Activated CD4-positive, CD25-positive, alpha-beta regulatory T cell treated with anti-CD3 and anti-CD28 coated beads, Interleukin-2, amount 50 U/mL, for 72 hours (primary cell): ENCODE results near the gene DOCK11.
"Not testable (repeated sequence)": the region's sequence is repeated elsewhere in the genome, so short reads cannot be mapped to it uniquely, and the experiment has no call there.

Experiments used
- DNase-seq: peaks from one replicate; pipeline ENCODE4 v3.0.0; 2021

DOCK11 gene

DNA sequence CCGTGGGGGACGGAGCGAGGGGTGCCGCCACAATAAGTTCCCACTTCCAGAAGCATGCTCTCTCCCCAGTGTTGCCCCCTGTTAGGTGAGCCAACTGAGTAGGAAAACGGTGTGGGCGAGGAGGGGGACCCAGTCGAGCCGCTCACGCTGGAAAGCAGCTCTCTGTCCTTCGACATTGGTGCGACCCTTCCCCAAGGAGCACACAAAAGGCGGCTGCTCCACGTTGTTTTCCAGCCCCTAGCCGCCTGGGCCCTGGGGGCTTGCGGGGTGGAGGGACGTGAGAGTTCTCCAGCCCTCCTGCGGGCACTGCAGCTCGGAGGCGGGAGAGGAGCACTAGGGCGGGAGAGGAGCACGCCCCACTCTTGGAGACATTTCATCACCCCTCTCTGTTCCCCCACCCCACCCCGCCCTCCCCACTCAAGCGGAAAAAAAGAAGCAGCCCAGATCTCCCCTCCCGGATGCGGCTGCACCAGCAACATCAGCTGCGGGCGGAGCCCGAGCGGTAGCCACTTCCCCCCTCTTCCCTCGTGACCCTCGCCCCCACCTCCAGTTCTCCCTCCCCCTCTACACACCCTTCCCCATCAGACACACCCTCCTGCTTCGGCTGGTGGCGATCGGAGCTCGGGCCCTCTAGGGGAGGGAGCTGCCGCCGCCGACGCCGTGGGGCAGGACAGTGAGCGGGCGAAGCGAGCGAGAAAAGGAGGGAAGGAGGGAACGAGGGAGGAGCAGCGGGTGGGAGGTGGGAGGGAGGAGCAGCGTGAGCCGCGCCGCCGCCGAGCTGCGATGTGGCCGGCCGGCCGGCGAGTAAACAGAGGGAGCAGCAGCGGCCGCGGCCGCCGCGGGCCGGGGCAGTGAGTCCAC, at the start of gene DOCK11:
TSS of gene DOCK11 (plus strand) at position 755 of the 861 bp plus-strand sequence. CDS start 157 bp downstream, outside the sequence.
- peak; percentile 74 for DNase-seq

DNA sequence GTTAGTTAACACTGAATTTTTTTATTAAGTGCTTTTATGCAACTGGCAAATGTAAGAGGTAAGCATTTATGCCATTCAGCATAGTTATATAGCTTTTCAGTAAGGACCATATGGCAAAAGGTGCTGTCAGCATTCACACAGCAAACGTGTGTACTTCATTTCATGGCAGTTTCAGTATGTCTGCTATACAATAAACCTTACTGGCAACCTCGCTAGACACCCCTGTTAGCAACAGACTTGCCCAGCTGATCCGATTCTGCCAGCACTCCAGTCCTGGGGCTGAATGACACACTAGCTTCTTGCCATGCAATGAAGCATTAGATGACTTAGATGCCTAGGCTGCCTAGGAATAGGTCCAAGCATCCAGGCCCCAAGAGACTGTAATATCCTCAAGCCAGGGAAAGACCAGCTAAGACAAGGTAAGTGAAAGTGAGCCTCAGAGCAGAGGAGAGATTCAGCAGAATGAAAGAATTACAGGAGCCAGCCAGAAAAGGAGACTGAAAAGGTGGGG, 47.3 kb upstream of the DOCK11 start:
- DNase-seq, result no peak

DNA sequence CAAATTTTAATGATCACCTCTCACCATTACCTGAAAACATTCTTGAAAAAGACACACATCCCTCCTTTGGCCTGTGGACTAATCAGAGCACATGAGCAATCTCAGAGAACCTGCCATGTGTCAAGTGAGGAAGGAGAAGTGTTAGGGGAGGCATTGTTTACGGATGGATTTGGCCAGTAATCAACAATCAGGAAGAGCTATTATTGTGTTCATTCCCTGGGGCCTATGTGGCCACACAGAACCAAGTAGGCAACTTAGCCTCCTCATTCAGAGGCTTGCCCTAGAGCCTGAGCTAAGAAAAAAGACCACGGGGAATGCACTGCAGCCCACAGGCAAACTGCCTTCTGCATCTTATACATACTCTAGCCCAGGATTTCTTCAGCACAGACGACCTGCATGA, 40.6 kb upstream of the DOCK11 start:
- no peak for DNase-seq

DNA sequence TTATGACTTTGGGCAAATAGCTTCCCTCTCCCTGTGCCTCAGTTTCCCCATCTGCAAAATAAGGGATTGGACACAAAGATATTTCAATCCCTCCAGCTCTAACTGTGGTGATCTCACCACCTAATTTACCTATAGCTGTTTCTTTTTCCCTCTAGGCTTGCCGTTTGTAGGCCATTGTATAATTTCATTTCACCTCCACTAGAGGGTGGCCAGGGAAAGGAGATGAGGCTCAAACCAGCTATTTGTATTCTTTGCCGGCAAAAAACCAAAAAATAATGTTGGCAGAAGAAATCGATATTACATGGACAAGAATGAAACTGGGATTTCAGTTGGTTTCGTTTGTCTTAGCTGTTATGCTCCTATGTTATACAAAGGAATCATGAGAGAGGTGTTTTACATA, 36.1 kb upstream of the DOCK11 start:
- DNase-seq, result no peak

GRCh38 chrX:118464501-118464900, 31.1 kb upstream of the DOCK11 start:
- DNase-seq, result no peak

DNA sequence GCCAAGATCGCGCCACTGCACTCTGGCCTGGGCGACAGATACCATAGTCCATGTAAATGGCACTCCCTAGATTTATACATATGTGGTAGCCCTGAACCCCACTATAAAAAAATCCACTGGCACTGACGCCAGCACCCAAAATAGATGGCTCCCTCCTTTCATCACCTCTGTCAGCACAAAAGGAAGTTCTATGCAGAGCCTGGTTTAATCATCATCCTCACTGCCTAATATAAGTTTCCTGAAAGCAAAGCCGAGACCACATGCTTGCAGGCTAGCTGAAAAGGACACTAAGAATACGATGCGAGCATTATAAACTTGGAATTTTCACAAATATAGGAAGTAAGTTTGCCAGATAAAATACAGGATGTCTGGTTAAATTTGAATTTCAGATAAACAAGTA, 27.5 kb upstream of the DOCK11 start:
- no peak for DNase-seq

DNA sequence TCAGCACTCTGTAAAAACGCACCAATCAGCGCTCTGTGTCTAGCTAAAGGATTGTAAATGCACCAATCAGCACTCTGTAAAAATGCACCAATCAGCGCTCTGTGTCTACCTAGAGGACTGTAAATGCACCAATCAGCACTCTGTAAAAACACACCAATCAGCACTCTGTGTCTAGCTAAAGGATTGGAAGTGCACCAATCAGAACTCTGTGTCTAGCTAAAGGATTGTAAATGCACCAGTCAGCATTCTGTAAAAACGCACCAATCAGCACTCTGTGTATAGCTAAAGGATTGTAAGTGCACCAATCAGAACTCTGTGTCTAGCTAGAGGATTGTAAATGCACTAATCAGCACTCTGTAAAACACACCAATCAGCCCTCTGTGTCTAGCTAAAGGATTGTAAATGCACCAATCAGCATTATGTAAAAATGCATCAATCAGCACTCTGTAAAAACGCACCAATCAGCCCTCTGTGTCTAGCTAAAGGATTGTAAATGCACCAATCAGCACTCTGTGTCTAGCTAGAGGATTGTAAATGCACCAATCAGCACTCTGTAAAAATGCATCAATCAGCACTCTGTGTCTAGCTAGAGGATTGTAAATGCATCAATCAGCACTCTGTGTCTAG, 24.8 kb upstream of the DOCK11 start:
- not testable (repeated sequence) for DNase-seq

- no peak for DNase-seq
Observed at GRCh38 chrX:118474586-118474985, 21.0 kb upstream of the DOCK11 start.

DNA sequence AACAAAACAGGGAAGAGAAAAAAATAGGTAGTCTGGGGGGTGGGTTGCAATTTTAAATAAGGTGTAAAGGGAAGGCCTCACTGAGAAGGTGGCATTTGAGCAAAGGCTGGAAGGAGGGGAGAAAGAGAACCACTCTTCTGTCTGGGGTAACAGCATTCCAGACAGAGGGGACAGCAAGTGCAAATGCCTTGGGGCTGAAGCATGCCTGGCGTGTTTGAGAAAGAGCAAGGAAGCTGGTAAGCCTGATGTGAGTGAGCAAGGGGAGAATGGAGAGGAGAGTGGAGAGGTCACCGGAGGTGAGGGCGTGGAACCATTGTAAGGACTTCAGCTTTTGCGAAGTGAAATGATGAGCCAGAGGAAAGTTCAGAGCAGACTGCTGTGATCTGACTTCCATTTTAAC, 19.7 kb upstream of the DOCK11 start:
- no peak for DNase-seq

DNA sequence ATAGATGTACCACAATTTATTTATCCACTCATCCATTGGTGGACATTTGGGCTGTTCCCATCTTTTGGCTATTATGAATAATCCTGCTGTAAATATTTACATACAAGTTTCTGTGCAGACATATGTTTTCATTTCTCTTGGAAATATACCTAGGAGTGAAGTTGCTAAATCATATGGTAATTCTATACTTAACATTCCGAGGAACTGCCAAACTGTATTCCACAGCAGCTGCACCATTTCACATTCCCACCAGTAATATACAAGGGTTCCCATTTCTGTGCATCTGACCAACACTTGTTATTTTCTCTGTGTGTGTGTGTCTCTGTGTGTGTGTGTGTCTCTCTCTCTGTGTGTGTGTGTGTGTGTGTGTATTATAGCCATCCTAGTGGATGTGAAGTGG, 15.4 kb upstream of the DOCK11 start:
- no peak for DNase-seq

- DNase-seq, result not testable (repeated sequence)
Observed at GRCh38 chrX:118482384-118482783, 13.2 kb upstream of the DOCK11 start.

DNA sequence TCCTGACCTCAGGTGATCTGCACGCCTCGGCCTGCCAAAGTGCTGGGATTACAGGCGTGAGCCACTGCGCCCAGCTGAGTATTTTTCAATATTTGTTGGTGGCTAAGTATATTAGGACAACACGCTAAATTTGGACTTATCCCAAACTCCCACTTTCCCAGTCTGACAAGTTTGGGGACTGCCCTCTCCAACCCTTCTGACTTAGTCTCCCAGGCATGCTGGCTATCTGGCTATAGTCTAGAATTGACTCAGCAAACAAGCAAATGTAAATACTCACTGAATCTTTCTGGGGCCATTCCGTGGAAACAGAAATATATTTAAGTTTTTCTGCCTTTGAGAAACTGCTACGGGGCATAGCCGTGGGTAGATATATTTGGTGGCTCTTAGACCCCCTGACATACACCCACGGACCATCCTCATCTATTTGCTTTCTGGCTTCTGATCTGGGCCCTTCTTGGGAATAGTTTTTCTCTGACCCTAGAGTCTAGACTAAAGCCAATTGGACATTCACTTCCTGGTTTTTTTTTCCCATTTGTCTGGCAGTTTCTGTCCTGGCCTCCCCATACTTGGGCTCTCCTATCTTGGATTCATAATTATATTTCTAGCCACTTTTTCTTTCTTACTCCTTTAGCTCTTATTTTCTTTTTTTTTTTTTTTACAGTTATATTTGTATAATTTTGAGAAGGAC, 11.3 kb upstream of the DOCK11 start:
- DNase-seq, result no peak

DNA sequence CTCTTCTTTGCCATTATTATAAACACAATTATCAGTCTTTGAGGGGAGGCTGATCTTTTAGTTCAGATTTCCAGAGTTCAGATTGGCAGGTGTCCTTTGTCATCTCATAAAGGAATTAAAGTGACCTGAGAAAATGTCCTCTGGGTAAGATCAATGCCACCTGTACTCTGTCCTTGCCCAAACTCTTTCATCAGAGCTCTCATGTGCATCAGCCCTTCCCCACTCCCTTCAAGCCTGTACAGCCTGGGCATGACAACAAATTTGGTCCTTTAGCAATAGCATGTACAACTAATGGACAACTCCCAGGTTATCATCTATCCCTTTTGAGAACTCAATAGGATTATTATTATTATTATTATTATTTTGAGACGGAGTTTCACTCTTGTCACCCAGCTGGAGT, 8.9 kb upstream of the DOCK11 start:
- not testable (repeated sequence) for DNase-seq

GRCh38 chrX:118493016-118493415, 2.6 kb upstream of the DOCK11 start:
- no peak for DNase-seq

- DNase-seq, result no peak
Observed at GRCh38 chrX:118493653-118494297, 1.8 kb upstream of the DOCK11 start.

DNA sequence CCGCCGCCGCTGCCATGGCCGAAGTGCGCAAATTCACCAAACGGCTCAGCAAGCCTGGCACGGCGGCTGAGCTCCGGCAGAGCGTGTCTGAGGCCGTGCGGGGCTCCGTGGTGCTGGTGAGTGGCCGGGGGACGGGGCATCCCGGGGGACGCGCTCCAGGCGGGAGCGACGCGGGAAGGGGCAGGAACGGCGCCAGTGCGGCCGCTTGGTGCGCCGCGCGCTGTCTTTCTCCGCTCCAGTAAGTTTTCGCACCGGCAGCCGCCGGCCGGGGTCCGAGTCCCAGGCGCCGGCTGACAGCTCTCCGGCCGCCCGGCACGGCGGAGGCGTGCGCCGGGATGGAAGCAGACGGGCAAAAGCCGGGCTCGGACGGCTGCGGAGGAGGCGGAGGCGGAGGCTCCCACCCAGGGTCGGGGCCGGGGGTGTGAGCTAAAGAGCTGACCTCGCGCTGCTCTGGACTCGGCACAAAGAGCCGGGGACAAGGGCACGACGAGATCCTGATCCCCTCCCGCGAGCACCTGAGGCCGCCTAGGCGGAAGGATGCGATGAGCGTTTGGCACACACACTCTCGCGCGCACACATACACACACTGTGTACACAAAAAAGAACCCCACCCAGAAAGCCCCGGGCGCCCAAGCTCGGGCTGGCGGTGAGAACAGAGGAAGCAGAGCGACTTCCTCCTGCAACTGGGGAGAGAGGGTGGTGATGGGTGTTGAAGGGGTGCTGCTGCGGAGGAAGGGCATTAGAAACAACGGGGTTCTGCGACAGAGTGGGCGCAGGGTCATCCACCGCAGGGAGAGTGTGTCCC, 545 bp downstream of the DOCK11 start:
- DNase-seq, result peak; percentile 68

DNA sequence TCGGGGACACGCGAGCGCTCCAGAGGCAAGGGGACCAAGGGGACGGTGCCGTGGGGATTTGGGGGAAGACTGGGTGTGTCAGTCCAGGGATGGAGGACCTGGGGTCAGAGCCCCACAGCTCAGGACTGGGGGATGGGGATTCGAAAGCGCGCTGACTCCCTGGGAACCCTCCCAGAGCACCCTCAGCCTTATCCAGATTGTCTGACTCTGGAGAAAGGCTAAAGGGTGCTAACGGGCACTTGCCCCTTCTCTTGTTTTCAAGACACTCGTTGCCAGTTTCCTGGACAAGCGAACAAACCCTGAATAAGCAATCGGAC, 1.1 kb downstream of the DOCK11 start:
- DNase-seq, result no peak

DNA sequence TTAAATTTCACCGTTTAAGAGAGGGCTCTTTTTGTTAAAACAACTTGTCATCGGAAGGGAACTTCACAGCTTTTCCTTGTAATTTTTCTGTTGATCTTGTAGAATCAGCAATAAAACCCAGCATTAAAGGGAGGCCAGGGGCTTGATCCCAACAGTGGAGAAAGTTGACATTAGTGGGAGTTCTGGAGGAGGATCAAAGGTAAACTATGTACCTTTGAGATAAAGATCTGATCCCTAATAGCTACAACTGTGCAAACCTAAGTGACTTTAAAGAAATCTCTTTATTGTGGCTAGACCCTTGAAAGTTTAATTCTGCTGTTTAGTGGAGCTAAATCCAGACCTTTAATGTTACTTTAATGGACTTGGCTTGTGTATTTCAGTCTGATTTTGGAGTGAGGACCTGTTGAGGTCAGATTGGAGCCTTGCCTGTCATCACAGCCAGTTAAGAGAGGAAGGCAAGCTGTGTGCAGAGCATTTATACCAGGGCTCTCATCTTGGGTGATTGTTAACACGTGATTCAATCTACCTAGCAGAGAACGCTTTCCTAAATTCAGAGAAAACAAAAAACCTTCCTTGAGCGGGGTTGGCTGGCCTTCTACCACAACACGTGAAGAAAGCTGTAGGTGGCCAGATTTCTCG, 1.7 kb downstream of the DOCK11 start:
- DNase-seq, result no peak

DNA sequence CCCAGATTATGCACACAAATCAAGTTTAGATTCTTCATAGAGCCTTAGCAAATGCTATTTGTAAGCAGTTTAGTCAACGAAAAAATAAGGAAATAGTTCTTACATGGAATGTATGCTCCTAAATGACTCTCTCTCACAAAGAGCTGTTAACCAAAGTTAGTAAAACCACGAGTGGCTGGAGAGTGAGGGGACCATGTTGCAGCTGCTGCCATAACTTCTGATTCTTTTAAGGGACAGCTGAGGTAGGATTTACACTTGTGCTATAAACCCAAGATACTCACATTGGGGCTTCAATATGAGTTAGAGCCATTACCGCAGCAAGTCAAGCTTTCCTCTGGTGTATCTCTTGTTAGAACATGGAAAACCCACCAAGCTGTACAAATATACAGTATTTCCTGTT, 2.7 kb downstream of the DOCK11 start:
- no peak for DNase-seq

DNA sequence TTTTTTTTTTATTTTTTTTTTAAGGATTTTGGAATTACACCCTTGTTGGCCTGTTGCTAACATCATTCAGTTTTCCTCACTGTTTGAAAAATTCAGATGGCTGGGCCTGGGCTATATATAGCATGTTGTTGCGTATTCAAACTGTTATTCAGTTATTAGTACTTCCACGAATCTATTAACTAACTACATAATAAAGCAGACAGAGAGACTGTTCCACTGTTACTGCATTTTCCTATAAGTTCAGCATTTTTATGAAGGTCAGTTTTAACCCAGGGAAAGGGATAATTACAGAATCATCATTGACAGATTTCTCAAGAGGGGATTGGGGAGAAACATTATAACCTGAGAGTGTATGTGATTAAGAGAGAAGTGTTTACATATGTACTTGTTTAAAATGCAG, 3.1 kb downstream of the DOCK11 start:
- DNase-seq, result no peak

DNA sequence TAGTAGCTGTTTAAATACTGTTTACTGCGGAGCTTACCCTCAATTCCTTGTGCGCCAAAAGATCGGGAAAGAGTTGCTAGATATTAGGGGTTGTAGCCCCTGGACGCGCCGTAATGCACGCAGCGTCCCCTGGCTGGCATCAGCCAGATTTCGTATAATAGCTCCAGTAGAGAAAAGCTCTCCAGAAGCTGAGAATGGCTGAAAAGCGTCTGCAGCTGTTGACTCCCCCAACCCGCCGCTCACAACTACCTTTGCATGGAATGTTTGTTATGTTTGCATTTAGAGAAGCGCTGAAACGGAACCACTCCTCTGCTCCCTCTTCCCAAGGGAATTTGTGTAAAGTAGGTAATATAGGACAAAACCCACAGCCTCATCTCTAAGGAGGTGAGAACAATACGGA, 3.7 kb downstream of the DOCK11 start:
- DNase-seq, result no peak
